ENCODE data around the gene PDPK1. TPM values are rescaled to one million over a fixed set of nuclear protein-coding genes. Genes with fewer than 3 reads are reported as not detected.

The PDPK1 gene
- total RNA-seq, 1 experiment from 2014 or later = 32.3 TPM

- no TSS peak for BruUV-seq (replicated peaks)
- ChIA-PET POLR2A (interaction anchor here (0.6 to 3.8 kb wide), 5 partner anchors 9 to 322 kb away, joined by 3 to 62 read pairs (median 5); partner anchors contain the start of genes AMDHD2 and ATP6V0C), CTCF (interaction anchor here (0.6 kb wide), 1 partner anchor 10 kb away, joined by 4 read pairs; the partner anchor contains the start of gene AMDHD2)
- Mint-ChIP-seq H3K9me3 (ENCODE audit: unreplicated experiment) (no peaks in the 10 kb centered on the region), H3K4me1 (ENCODE audit: insufficient read depth, unreplicated experiment) (peaks cover 19% of the 10 kb centered on the region), H3K27me3 (ENCODE audit: insufficient read depth, unreplicated experiment) (no peaks in the 10 kb centered on the region), H3K36me3 (ENCODE audit: insufficient read depth, unreplicated experiment) (peaks cover 14% of the 10 kb centered on the region), H3K4me3 (ENCODE audit: unreplicated experiment) (peak overlapping the region; percentile 98), H3K27ac (ENCODE audit: low read depth, unreplicated experiment) (peak overlapping the region; percentile 100)
- no peak for TF ChIP-seq CTCF (IDR thresholded peaks at IDR 0.05; ENCODE audit: unreplicated experiment)
- no peak for DNase-seq (ENCODE audit: unreplicated experiment)
- intact Hi-C loops (cut with micrococcal nuclease) = no loop called here
Measured at GRCh38 chr16:2530629-2531318, 7.0 kb upstream of the PDPK1 start.

GRCh38 chr16:2531371-2531695, 6.5 kb upstream of the PDPK1 start, which contains the start of gene CEMP1:
Gene CEMP1, minus strand, starts transcription at chr16:2531408. Its CDS starts 335 bp downstream, at chr16:2531073.
- Mint-ChIP-seq H3K27me3 (ENCODE audit: insufficient read depth, unreplicated experiment) (no peaks in the 10 kb centered on the region), H3K9me3 (ENCODE audit: unreplicated experiment) (no peaks in the 10 kb centered on the region), H3K27ac (ENCODE audit: low read depth, unreplicated experiment) (peak within 1 kb of the TSS; percentile 100), H3K36me3 (ENCODE audit: insufficient read depth, unreplicated experiment) (peaks cover 11% of the 10 kb centered on the region), H3K4me3 (ENCODE audit: unreplicated experiment) (peak within 1 kb of the TSS; percentile 98), H3K4me1 (ENCODE audit: insufficient read depth, unreplicated experiment) (peaks cover 14% of the 10 kb centered on the region)
- ChIA-PET CTCF (interaction anchor here (0.6 kb wide), 1 partner anchor 11 kb away, joined by 4 read pairs; the partner anchor contains the start of gene AMDHD2), POLR2A (interaction anchor here (0.6 to 3.8 kb wide), 7 partner anchors 9 to 523 kb away, joined by 3 to 62 read pairs (median 5); partner anchors contain the start of genes AMDHD2, ATP6V0C and TRAF7)
- no TSS peak for BruUV-seq (replicated peaks)
- DNase-seq (ENCODE audit: unreplicated experiment) = no peak
- intact Hi-C loops (cut with micrococcal nuclease) = no loop called here
- TF ChIP-seq CTCF (IDR thresholded peaks at IDR 0.05; ENCODE audit: unreplicated experiment) = no peak

GRCh38 chr16:2531696-2532493, 5.9 kb upstream of the PDPK1 start:
- H3K4me3 Mint-ChIP-seq (ENCODE audit: unreplicated experiment) = peak overlapping the region; percentile 98
- H3K36me3 Mint-ChIP-seq (ENCODE audit: insufficient read depth, unreplicated experiment) = peaks cover 11% of the 10 kb centered on the region
- BruUV-seq (replicated peaks) = no TSS peak
- intact Hi-C loops (cut with micrococcal nuclease) = no loop called here
- ChIA-PET POLR2A (interaction anchor here (0.7 to 3.8 kb wide), 16 partner anchors 8 to 524 kb away, joined by 3 to 62 read pairs (median 4); partner anchors contain the start of genes AMDHD2, ATP6V0C, ECI1 and PGP), CTCF (interaction anchor here (0.6 kb wide), 1 partner anchor 11 kb away, joined by 4 read pairs; the partner anchor contains the start of gene AMDHD2)
- peak; percentile 97 for DNase-seq (ENCODE audit: unreplicated experiment)
- TF ChIP-seq CTCF (IDR thresholded peaks at IDR 0.05; ENCODE audit: unreplicated experiment) = no peak
- peaks cover 11% of the 10 kb centered on the region for H3K4me1 Mint-ChIP-seq (ENCODE audit: insufficient read depth, unreplicated experiment)
- no peaks in the 10 kb centered on the region for H3K9me3 Mint-ChIP-seq (ENCODE audit: unreplicated experiment)
- H3K27me3 Mint-ChIP-seq (ENCODE audit: insufficient read depth, unreplicated experiment) = no peaks in the 10 kb centered on the region
- H3K27ac Mint-ChIP-seq (ENCODE audit: low read depth, unreplicated experiment) = peak overlapping the region; percentile 100

All from MCF 10A (cell line).